Stimulated activated CD4-positive, alpha-beta T cell treated with anti-CD3 and anti-CD28 coated beads, Interleukin-12 subunit alpha, Interleukin-12 subunit beta, amount 100 ng/mL, for 4 hours (primary cell): ENCODE results near the gene PGF.

Experiments
- DNase-seq: peaks from one replicate; pipeline ENCODE4 v3.0.0-alpha.2; 2020

The PGF gene

GRCh38 chr14:74977901-74978385 is 22.5 kb upstream of the PGF start:
- no peak for DNase-seq

GRCh38 chr14:74977164-74977900 is 21.9 kb upstream of the PGF start:
- no peak for DNase-seq

GRCh38 chr14:74976264-74977113 is 21.1 kb upstream of the PGF start:
- DNase-seq, result no peak

- no peak for DNase-seq
Observed at GRCh38 chr14:74975059-74975810, 19.8 kb upstream of the PGF start.

- no peak for DNase-seq
Observed at GRCh38 chr14:74974364-74975058, 19.1 kb upstream of the PGF start.

DNA sequence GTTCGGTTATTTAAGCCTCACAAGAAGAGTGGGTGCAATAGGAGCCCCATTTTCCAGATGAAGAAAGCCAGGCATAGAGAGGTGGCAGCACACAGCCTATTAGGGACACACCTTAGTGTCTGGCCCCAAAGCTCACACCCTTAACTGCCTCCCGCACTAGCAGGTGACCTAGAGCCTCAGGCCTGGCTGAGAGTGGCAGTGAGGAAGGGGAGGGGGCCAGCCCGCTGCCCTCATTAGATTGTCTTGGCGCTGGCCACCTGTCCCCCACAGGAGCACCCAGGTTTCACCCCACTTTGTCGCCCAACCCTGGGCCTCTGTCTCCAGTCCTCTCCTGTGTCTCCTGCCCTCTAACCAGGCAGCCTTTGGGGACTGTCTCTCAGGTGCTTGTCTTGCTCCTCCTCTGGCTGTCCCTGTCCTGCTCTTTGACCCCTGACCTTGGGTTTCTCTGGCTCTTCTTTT is 18.5 kb upstream of the PGF start:
- DNase-seq, result no peak

GRCh38 chr14:74973003-74973653 is 17.7 kb upstream of the PGF start:
- DNase-seq, result peak; percentile 18

- no peak for DNase-seq
Observed at GRCh38 chr14:74968811-74969210, 13.4 kb upstream of the PGF start.

DNA sequence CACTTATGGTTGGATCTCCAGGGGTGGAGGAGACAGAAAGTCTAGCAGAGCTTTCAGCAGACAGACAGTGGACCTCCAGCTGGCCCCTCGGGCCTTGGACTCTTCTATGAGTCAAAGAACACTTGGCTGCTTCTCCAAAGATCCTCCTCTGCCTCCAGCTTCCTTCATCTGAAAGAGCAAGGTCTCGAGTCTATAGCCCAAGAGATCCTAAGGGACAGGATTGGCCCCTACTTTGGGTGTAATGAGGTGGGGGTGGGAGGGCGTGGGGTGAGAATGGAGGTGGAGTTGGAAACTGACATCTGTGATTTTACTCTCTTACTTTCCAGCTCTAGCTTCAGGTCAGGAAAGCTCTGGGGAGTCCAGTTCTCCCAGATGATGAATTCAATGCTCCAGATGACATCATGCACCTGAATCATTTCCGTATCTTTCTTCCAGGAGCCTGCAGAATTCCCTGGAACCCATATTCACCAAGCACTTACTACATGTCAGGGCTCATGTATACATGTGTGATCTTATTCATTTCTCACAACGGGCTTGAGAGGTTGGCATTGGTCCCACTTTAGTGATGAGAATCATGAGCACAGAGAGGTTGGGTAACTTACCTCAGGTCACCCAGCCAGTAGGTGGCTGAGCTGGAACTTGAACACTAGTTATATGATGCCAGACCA is 10.2 kb upstream of the PGF start:
- no peak for DNase-seq

DNA sequence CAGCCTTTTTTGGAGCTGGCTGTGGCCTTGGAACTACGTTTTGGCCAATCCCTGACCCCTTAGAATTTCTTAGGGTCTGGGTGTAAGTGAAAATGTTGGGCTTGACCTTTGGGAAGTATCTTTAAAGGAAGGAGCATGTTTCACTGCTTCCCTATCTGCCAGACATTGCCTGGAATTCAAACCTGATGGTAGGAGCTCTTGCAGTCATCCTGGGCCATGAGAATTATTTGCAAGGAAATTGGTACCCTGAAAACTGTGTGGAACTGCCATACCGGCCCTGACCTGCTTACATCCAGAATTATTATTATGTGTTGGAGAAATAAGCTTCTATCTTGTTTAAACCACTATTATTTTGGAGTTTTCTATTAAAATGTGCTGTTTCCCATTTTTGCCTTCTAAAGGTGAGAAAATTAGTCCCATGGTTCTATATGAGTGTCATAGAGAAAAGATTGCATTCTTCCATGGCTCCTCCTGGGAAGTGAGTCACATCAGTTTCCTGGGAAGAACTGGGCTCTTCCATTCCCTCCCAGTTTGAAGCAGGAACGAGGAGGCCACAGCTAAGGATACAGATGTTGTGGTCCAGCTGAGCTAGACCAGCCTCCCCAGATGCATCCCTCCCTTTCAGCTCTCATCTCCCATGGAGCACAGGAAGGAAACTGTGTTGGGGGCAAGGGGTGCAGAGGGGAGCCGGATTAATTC is 9.5 kb upstream of the PGF start:
- no peak for DNase-seq

- no peak for DNase-seq
Observed at GRCh38 chr14:74963705-74964271, 8.4 kb upstream of the PGF start.

- no peak for DNase-seq
Observed at GRCh38 chr14:74963178-74963704, 7.8 kb upstream of the PGF start.

DNA sequence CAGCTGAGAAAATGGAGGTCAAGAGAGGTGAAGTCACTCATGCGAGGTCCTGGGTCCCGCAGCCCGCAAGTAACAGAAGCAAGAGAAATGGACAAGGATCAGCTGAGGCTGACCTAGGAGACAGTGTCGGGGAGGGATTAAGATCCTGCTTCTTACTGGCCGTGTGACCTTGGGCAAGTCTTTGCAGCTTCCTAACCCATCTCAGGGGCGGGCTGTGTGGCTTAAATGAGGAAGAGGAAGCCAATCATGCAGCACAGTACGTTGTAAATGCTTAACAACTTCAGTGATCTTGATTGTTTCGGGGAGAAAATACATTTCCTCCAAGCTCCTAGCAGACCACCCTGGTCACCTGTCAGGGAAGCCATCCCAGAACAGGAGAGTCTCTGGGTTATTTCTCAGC is 7.1 kb upstream of the PGF start:
- no peak for DNase-seq

DNA sequence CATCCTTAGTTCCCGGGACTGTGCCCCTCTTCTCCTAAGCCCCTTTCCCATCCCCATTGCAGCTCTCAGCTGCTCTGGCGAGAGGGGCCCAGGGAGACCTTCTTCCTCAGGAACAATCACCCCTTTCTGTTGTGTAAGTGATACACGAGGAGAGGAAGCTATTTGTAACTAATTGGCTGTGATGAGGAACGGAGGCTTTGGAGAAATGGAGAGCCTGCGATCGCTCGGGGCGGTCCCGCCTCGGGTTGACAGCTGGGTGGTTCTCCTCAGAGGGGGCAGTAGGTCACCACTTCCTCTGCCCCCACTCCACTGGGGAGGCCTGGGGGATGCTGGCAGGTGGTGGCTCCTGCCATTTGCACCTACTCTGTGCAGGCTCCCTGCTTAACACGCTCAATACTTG is 6.6 kb upstream of the PGF start:
- no peak for DNase-seq

GRCh38 chr14:74961238-74961911 is 6.0 kb upstream of the PGF start:
- DNase-seq, result no peak

- DNase-seq, result no peak
Observed at GRCh38 chr14:74960736-74961135, 5.3 kb upstream of the PGF start.

- no peak for DNase-seq
Observed at GRCh38 chr14:74959596-74960180, 4.3 kb upstream of the PGF start.

DNA sequence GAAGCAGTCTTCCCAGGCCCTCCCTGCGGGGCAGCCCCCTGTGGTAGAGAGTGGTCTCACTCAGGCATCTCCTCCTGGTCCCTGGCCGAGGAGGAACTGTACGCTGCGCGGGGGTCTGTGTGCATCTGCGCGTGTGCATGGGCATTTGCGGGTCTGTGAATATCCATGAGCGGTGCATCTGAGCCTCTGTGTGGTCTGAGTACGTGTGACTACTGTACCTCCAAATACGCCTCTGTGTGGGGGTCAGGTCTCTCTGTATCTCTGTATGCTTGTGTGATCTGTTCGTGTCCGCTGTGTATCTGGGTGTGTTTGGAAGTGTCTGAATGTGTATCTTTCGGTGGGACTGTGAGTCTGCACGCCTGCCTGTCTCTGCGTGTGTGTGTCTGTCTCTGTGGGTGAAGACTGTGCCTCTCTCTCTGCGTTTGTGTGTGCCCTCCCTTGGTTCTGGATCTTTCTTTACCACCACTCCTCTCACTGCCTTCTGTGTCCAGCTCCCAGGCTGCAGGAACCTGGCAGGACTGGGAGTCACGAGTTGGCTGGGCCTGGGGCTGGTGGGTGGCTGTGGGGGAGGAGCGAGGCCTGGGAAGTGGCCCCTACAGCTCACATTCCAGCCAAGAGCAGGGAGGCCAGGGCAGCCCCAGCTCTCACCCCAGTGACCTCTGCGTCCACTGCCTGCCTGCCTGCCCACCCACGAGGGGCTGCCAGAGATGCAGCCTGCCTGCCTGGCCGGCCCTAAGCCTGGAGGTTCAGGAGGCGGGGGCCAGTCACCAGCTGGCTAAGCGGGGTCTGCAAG is 1.1 kb upstream of the PGF start:
- no peak for DNase-seq

- DNase-seq, result no peak
Observed at GRCh38 chr14:74956027-74956279, 556 bp upstream of the PGF start.
